ENCODE data around the gene SSTR5. TPM values are rescaled to one million over a fixed set of nuclear protein-coding genes. Genes with fewer than 3 reads are reported as not detected.

Gene SSTR5
- total RNA-seq, 4 donors from 2014 or later = not detected

DNA sequence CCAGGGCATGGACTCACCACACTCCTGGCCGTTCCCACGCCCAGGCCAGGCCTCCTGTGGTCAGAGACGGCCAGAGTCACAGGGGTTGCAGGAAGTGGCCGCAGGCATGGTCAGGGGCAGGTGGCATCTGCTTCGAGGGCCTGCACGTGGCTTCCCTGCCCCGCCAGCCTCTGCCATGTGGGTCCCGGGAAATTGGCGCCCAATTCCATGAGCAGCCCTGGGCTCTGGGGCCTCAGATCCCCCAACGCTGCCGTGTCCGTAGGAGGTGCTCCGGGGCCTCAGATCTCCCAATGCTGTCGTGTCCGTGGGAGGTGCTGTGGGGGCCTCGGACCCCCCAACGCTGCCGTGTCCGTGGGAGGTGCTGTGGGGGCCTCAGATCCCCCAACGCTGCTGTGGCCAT, 9.7 kb upstream of the SSTR5 start:
- intact Hi-C loops (cut with DNase I) = no loop called here
- Histone ChIP-seq H3K4me3 (no peak overlapping the region), H3K4me1 (no peaks in the 10 kb centered on the region), H3K27ac (no peak overlapping the region), H3K9me3 (peaks cover 0 to 5% (median 0%) of the 10 kb centered on the region in 3 donors), H3K27me3 (peaks cover 0 to 92% (median 3%) of the 10 kb centered on the region in 4 donors), H3K36me3 (no peaks in the 10 kb centered on the region)
- no peak for DNase-seq
- no CpG with 5 or more reads among the region's 20 CpGs for WGBS, 2 donors
- TF ChIP-seq CTCF (IDR thresholded peaks at IDR 0.05) = no peak
- no peak for TF ChIP-seq POLR2A (IDR thresholded peaks at IDR 0.05)

GRCh38 chr16:1063728-1064127, 8.8 kb upstream of the SSTR5 start:
- peaks cover 0 to 5% (median 0%) of the 10 kb centered on the region in 3 donors for H3K9me3 ChIP-seq
- DNase-seq = no peak
- intact Hi-C loops (cut with DNase I) = no loop called here
- H3K4me1 ChIP-seq = no peaks in the 10 kb centered on the region
- 50 to 57% methylated on average over 6 to 15 of the region's 21 CpGs for WGBS, 2 donors
- no peak overlapping the region for H3K27ac ChIP-seq
- H3K27me3 ChIP-seq = peaks cover 0 to 92% (median 3%) of the 10 kb centered on the region in 4 donors
- H3K36me3 ChIP-seq = no peaks in the 10 kb centered on the region
- H3K4me3 ChIP-seq = no peak overlapping the region
- no peak for TF ChIP-seq POLR2A (IDR thresholded peaks at IDR 0.05)
- no peak for TF ChIP-seq CTCF (IDR thresholded peaks at IDR 0.05)

GRCh38 chr16:1065469-1066128, 6.9 kb upstream of the SSTR5 start:
- peaks cover 0 to 99% (median 6%) of the 10 kb centered on the region in 4 donors for H3K27me3 ChIP-seq
- no peaks in the 10 kb centered on the region for H3K4me1 ChIP-seq
- H3K27ac ChIP-seq = no peak overlapping the region
- no peak for DNase-seq
- H3K36me3 ChIP-seq = no peaks in the 10 kb centered on the region
- WGBS, 2 donors = 31 to 54% methylated on average over 6 to 10 of the region's 55 CpGs
- H3K4me3 ChIP-seq = no peak overlapping the region
- TF ChIP-seq POLR2A (IDR thresholded peaks at IDR 0.05) = no peak
- no peak for TF ChIP-seq CTCF (IDR thresholded peaks at IDR 0.05)
- H3K9me3 ChIP-seq = no peaks in the 10 kb centered on the region
- intact Hi-C loops (cut with DNase I) = no loop called here

- H3K4me1 ChIP-seq = no peaks in the 10 kb centered on the region
- DNase-seq = no peak
- peaks cover 0 to 100% (median 14%) of the 10 kb centered on the region in 4 donors for H3K27me3 ChIP-seq
- no peak overlapping the region for H3K4me3 ChIP-seq
- no peaks in the 10 kb centered on the region for H3K9me3 ChIP-seq
- TF ChIP-seq CTCF (IDR thresholded peaks at IDR 0.05) = no peak
- TF ChIP-seq POLR2A (IDR thresholded peaks at IDR 0.05) = no peak
- whole genome bisulfite sequencing, 2 donors = 28 to 54% methylated on average over 13 to 20 of the region's 24 CpGs
- intact Hi-C loops (cut with DNase I) = no loop called here
- H3K36me3 ChIP-seq = no peaks in the 10 kb centered on the region
- no peak overlapping the region for H3K27ac ChIP-seq
Measured at GRCh38 chr16:1066584-1067172, 5.9 kb upstream of the SSTR5 start.

DNA sequence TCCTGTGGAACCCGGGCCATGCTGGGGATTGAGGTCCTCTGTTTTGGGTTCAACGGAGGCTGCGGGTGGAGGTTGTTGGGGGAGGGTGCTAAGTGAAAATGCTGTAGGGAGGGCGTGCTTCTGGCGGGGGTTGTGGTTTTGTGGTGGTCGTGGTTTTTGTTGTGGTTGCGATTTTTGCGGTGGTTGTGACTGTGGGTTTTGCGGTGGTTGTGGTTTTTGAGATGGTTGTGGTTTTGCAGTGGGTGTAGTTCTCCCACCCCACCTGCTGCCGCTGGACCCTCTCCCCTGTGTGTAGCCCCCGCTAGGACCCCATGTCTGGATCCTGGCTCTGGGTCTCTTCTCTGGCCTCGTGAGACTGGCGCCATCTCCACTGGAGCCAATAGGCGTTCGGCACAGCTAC, 4.9 kb upstream of the SSTR5 start:
- no peak overlapping the region for H3K4me3 ChIP-seq
- H3K27me3 ChIP-seq = peaks cover 6 to 100% (median 19%) of the 10 kb centered on the region in 4 donors
- intact Hi-C loops (cut with DNase I) = no loop called here
- no peak overlapping the region for H3K27ac ChIP-seq
- peaks cover 0 to 3% (median 0%) of the 10 kb centered on the region in 3 donors for H3K4me1 ChIP-seq
- H3K9me3 ChIP-seq = no peaks in the 10 kb centered on the region
- TF ChIP-seq CTCF (IDR thresholded peaks at IDR 0.05) (no peak), POLR2A (IDR thresholded peaks at IDR 0.05) (no peak)
- 41 to 49% methylated on average over 8 to 9 of the region's 15 CpGs for WGBS, 2 donors
- H3K36me3 ChIP-seq = no peaks in the 10 kb centered on the region
- no peak for DNase-seq
